ENCODE data around the gene CMSS1.

Gene CMSS1

GRCh38 chr3:99817437-99818240, at the start of gene CMSS1:
Gene CMSS1 (plus strand): TSS chr3:99817862.
- peak; percentile 94 for DNase-seq

- DNase-seq = no peak
Measured at GRCh38 chr3:99768126-99768525, 49.5 kb upstream of the CMSS1 start.

- DNase-seq = no peak
Measured at GRCh38 chr3:99768808-99769501, 48.7 kb upstream of the CMSS1 start.

- no peak for DNase-seq
Measured at GRCh38 chr3:99772171-99772570, 45.5 kb upstream of the CMSS1 start.

- no peak for DNase-seq
Measured at GRCh38 chr3:99772671-99773070, 45.0 kb upstream of the CMSS1 start.

GRCh38 chr3:99774467-99774866, 43.2 kb upstream of the CMSS1 start:
- no peak for DNase-seq

- DNase-seq = no peak
Measured at GRCh38 chr3:99776516-99777209, 41.0 kb upstream of the CMSS1 start.

- DNase-seq = no peak
Measured at GRCh38 chr3:99777210-99777549, 40.5 kb upstream of the CMSS1 start.

GRCh38 chr3:99777708-99778107, 40.0 kb upstream of the CMSS1 start:
- no peak for DNase-seq

- DNase-seq = no peak
Measured at GRCh38 chr3:99780749-99781148, 36.9 kb upstream of the CMSS1 start.

GRCh38 chr3:99781761-99782160, 35.9 kb upstream of the CMSS1 start:
- no peak for DNase-seq

GRCh38 chr3:99783011-99783573, 34.6 kb upstream of the CMSS1 start:
- DNase-seq = no peak

GRCh38 chr3:99789011-99789721, 28.5 kb upstream of the CMSS1 start:
- DNase-seq = no peak

GRCh38 chr3:99794485-99794884, 23.2 kb upstream of the CMSS1 start:
- no peak for DNase-seq

GRCh38 chr3:99795573-99795972, 22.1 kb upstream of the CMSS1 start:
- DNase-seq = no peak

- DNase-seq = no peak
Measured at GRCh38 chr3:99799422-99799821, 18.2 kb upstream of the CMSS1 start.

GRCh38 chr3:99803297-99803696, 14.4 kb upstream of the CMSS1 start:
- no peak for DNase-seq

- no peak for DNase-seq
Measured at GRCh38 chr3:99805160-99805559, 12.5 kb upstream of the CMSS1 start.

- peak; percentile 34 for DNase-seq
Measured at GRCh38 chr3:99808163-99808794, 9.4 kb upstream of the CMSS1 start.

- DNase-seq = no peak
Measured at GRCh38 chr3:99809565-99809964, 8.1 kb upstream of the CMSS1 start.

GRCh38 chr3:99810403-99810802, 7.3 kb upstream of the CMSS1 start:
- no peak for DNase-seq

GRCh38 chr3:99817047-99817436, 620 bp upstream of the CMSS1 start:
- DNase-seq = no peak

GRCh38 chr3:99818818-99819217, 1.2 kb downstream of the CMSS1 start:
- no peak for DNase-seq

Measured in activated gamma-delta T cell treated with Interleukin-2 at 50 U/mL for 16 hours (primary cell).